ENCODE data around the gene HOXC4. TPM values are rescaled to one million over a fixed set of nuclear protein-coding genes. Genes with fewer than 3 reads are reported as not detected.
"Not testable (repeated sequence)": the region's sequence is repeated elsewhere in the genome, so short reads cannot be mapped to it uniquely, and the experiment has no call there.

HOXC4 gene
- total RNA-seq, 1 donor from 2014 or later: not detected

- no peak for FAIRE-seq
- no peak for DNase-seq (ENCODE audit: low spot score in 2 of 2)
Observed at GRCh38 chr12:54052438-54053002, 1.1 kb upstream of the HOXC4 start.

GRCh38 chr12:54053003-54053750, 458 bp upstream of the HOXC4 start:
- FAIRE-seq: no peak

GRCh38 chr12:54054742-54055194, 1.1 kb downstream of the HOXC4 start:
- DNase-seq (ENCODE audit: low spot score in 2 of 2) (no peak), FAIRE-seq (no peak)

More at GRCh38 chr12:54053003-54053750, 458 bp upstream of the HOXC4 start:
- DNase-seq (ENCODE audit: low spot score in 2 of 2): no peak

GRCh38 chr12:54055552-54055951, 1.9 kb downstream of the HOXC4 start:
- FAIRE-seq: no peak
- no peak for DNase-seq (ENCODE audit: low spot score in 2 of 2)

GRCh38 chr12:54056110-54056509, 2.5 kb downstream of the HOXC4 start:
- DNase-seq (ENCODE audit: low spot score in 2 of 2): no peak

GRCh38 chr12:54058128-54058768, 4.6 kb downstream of the HOXC4 start:
- FAIRE-seq: no peak
- DNase-seq (ENCODE audit: low spot score in 2 of 2): no peak

More at GRCh38 chr12:54056110-54056509, 2.5 kb downstream of the HOXC4 start:
- FAIRE-seq: no peak

- FAIRE-seq: no peak
- DNase-seq (ENCODE audit: low spot score in 2 of 2): no peak
Observed at GRCh38 chr12:54059668-54060067, 6.0 kb downstream of the HOXC4 start.

GRCh38 chr12:54060174-54060974, 6.7 kb downstream of the HOXC4 start:
- FAIRE-seq: no peak

GRCh38 chr12:54060975-54061778, 7.5 kb downstream of the HOXC4 start:
- FAIRE-seq (no peak), DNase-seq (ENCODE audit: low spot score in 2 of 2) (no peak)

More at GRCh38 chr12:54060174-54060974, 6.7 kb downstream of the HOXC4 start:
- no peak for DNase-seq (ENCODE audit: low spot score in 2 of 2)

GRCh38 chr12:54065677-54066076, 12.0 kb downstream of the HOXC4 start:
- FAIRE-seq (no peak), DNase-seq (ENCODE audit: low spot score in 2 of 2) (no peak)

GRCh38 chr12:54066408-54066807, 12.8 kb downstream of the HOXC4 start:
- no peak for FAIRE-seq
- no peak for DNase-seq (ENCODE audit: low spot score in 2 of 2)

- DNase-seq (ENCODE audit: low spot score in 2 of 2) (no peak), FAIRE-seq (no peak)
Observed at GRCh38 chr12:54068418-54069070, 14.9 kb downstream of the HOXC4 start.

GRCh38 chr12:54071942-54072341, 18.3 kb downstream of the HOXC4 start:
- FAIRE-seq (no peak), DNase-seq (ENCODE audit: low spot score in 2 of 2) (no peak)

GRCh38 chr12:54074308-54074707, 20.7 kb downstream of the HOXC4 start:
- no peak for FAIRE-seq

GRCh38 chr12:54075409-54075808, 21.8 kb downstream of the HOXC4 start:
- DNase-seq (ENCODE audit: low spot score in 2 of 2) (no peak), FAIRE-seq (no peak)

More at GRCh38 chr12:54074308-54074707, 20.7 kb downstream of the HOXC4 start:
- no peak for DNase-seq (ENCODE audit: low spot score in 2 of 2)

- no peak for FAIRE-seq
- no peak for DNase-seq (ENCODE audit: low spot score in 2 of 2)
Observed at GRCh38 chr12:54075974-54076373, 22.3 kb downstream of the HOXC4 start.

GRCh38 chr12:54077843-54078242, 24.2 kb downstream of the HOXC4 start:
- FAIRE-seq; DNase-seq (ENCODE audit: low spot score in 2 of 2): not testable (repeated sequence)

- not testable (repeated sequence) for FAIRE-seq
Observed at GRCh38 chr12:54079115-54079514, 25.5 kb downstream of the HOXC4 start.

More at GRCh38 chr12:54079115-54079514, 25.5 kb downstream of the HOXC4 start:
- DNase-seq (ENCODE audit: low spot score in 2 of 2): not testable (repeated sequence)
